Choroid plexus epithelial cell (primary cell): Measurements from ENCODE around the gene DCST2.

Experiments
- DNase-seq: peaks from one replicate; pipeline ENCODE4 v3.0.0-alpha.2; 2010; ENCODE audit warnings: low read depth
- H3K4me3 ChIP-seq: 2 replicates; pipeline ENCODE4 v1.5.1; 2011; ENCODE audit warnings: low read depth, mild to moderate bottlenecking, control low read depth, low read length, moderate library complexity
- TF ChIP-seq, protein P1 (sequence below): conservative IDR thresholded peaks from 2 replicates; pipeline ENCODE4 v1.5.1; 2011; ENCODE audit warnings: low read depth, mild to moderate bottlenecking, control low read depth, inconsistent platforms, low read length, moderate library complexity

DCST2 gene

GRCh38 chr1:155004352-155005075, 29.1 kb downstream of the DCST2 start:
- peak overlapping the region; percentile 86 for H3K4me3 ChIP-seq
- DNase-seq = peak; percentile 19
- TF ChIP-seq, protein P1, sequence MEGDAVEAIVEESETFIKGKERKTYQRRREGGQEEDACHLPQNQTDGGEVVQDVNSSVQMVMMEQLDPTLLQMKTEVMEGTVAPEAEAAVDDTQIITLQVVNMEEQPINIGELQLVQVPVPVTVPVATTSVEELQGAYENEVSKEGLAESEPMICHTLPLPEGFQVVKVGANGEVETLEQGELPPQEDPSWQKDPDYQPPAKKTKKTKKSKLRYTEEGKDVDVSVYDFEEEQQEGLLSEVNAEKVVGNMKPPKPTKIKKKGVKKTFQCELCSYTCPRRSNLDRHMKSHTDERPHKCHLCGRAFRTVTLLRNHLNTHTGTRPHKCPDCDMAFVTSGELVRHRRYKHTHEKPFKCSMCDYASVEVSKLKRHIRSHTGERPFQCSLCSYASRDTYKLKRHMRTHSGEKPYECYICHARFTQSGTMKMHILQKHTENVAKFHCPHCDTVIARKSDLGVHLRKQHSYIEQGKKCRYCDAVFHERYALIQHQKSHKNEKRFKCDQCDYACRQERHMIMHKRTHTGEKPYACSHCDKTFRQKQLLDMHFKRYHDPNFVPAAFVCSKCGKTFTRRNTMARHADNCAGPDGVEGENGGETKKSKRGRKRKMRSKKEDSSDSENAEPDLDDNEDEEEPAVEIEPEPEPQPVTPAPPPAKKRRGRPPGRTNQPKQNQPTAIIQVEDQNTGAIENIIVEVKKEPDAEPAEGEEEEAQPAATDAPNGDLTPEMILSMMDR = no peak

DNA sequence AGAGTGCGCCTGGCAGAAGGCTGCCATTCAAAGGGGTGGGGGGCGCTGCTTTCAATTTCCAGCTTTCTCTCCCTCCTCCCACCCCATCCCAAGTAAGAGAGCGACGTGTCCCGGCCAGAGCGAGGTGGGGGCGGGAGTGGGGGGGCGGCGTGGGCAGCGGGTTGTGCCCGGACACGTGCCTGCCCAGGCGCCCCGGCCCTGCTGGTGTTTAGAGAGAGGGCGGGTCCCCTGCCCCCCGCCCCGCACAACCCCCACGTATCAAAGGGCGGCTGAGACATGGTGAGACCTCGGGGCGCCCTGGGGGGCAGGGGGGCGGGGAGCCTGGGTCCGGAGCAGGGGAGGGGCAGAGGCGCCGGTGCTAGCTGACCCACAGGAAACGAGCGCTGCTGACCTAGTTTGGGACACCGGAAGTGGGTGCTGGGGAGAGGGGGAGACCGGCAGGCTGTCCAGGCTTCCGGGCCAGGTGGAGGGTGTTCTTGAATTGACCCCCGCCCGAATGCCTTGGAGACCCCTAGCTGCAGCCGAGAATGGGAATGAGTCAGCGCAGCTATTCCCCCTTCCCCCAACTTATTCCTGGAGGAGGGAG, 29.7 kb downstream of the DCST2 start:
- peak; percentile 39 for DNase-seq
- TF ChIP-seq, protein P1 = no peak
- H3K4me3 ChIP-seq = peak overlapping the region; percentile 86

DNA sequence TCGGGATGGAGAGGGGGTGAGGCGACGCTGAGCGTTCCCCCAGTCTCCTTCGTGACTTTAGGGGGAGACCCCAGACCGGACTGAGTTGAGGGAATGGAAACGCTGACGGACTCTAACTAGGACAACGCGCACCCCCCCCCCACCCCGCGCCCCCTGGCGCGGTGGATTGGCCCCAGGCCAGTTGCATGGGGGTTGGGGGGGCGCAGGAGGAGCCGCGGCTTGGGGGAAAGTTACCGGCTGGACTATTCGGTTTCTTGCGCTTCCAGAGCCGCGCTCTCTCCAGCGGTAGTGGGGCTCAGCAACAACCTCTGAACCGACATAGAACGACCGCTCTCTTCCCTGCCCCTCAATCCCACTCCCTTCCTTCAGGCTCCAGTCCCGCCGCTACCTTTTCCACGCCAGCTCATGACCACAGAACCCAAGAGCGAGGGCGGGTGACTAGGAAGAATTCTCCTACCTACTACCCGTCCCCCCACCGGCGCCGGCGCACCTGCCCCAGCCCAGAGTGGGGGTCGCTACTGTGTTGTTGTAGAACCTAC, 30.3 kb downstream of the DCST2 start:
- peak overlapping the region; percentile 86 for H3K4me3 ChIP-seq
- TF ChIP-seq, protein P1 = no peak
- DNase-seq = peak; percentile 28

GRCh38 chr1:155002464-155003226, 30.9 kb downstream of the DCST2 start, which contains the start of gene ZBTB7B:
TSS of gene ZBTB7B (plus strand) at chr1:155002802. CDS start at chr1:155014661, 11,859 bp downstream.
- TF ChIP-seq, protein P1 = no peak
- peak; percentile 21 for DNase-seq
- peak within 1 kb of the TSS; percentile 86 for H3K4me3 ChIP-seq

DNA sequence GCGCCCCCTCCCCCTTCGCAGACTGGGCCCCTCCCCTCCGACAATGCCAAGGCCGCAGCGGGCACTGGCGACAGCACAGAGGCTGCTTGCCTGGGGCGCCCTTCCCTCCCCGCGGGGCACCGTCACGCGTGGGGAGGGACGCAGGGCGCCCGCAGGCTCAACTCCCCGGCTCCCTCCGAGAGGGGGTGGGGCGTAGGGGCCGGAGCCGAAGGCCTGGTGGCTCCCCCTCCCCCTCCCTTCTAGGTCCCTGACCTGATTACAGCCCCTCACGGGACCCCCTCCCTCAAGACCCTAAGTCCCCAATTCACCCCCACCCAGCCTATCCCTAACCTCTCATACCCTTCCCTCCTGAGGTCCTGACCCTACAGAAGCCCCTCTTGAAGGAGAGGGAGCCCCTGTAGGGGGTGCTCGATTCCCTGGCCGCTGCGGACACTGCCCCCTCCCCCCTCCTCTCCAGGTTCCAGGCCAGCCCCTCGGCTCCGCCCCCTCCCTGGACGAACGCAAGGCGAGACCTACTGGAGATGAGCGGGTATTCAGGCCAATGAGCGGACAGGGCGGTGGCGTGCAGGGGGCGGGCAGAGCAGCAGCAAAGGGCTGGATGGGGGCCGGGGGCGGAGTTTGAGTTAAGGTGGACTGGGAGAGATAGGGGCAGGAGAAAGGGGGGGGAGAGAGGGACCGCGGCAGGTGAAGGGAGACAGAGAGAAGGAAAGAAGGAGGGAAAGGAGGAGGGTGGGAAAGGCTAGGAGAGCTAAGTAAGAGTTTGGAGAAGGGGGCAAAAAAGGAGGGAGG, 31.7 kb downstream of the DCST2 start:
- H3K4me3 ChIP-seq = peak overlapping the region; percentile 86
- peak; percentile 99 for DNase-seq
- TF ChIP-seq, protein P1 = peak; percentile 69

DNA sequence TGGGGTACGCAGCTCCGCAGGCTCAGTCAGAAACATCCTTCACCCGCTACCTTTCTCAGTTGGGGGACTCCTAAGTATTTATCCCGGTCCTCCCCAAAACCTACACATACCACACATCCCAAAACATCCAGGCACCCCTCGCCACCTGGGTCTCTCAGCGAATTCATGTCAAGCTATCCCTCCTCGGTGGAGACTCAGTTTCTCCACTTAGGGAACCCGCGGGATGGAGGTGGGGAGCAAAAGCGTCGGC, 32.2 kb downstream of the DCST2 start:
- DNase-seq = no peak
- H3K4me3 ChIP-seq = peak overlapping the region; percentile 78
- TF ChIP-seq, protein P1 = no peak
